Upper lobe of left lung (tissue), 6 donors: Measurements from ENCODE around the gene UNKL. TPM values are rescaled to one million over a fixed set of nuclear protein-coding genes. Genes with fewer than 3 reads are reported as not detected.

Experiments used
- ATAC-seq, 2 donors: fragments of 200-7000 bp; cut with Tn5 transposase; one replicate each; pipeline ENCODE4 v1.9.1; 2022; ENCODE audit warnings: mild to moderate bottlenecking in 2 of 2, moderate library complexity in 2 of 2; ENCODE audit not compliant: low FRiP score in 2 of 2
- DNase-seq, 2 donors: peaks; one replicate each; pipeline ENCODE4 v3.0.0-alpha.2; 2019 to 2020
- H3K27ac ChIP-seq, 4 donors: fragments of 200-600 bp; sonication (generic); one replicate each; pipeline ENCODE4 v1.5.1; 2016 to 2019
- H3K27me3 ChIP-seq, 4 donors: fragments of 200-600 bp; sonication (generic); one replicate each; pipeline ENCODE4 v1.5.1; 2017 to 2019
- H3K36me3 ChIP-seq, 4 donors: fragments of 200-600 bp; sonication (generic); one replicate each; pipeline ENCODE4 v1.5.1; 2016 to 2019
- H3K4me1 ChIP-seq, 4 donors: fragments of 200-600 bp; sonication (generic); one replicate each; pipeline ENCODE4 v1.5.1; 2018 to 2019
- H3K4me3 ChIP-seq, 4 donors: fragments of 200-600 bp; sonication (generic); one replicate each; pipeline ENCODE4 v1.5.1; 2017 to 2019; ENCODE audit warnings: mild to moderate bottlenecking in 2 of 4, moderate library complexity in 1 of 4
- H3K9me3 ChIP-seq, 4 donors: fragments of 200-600 bp; sonication (generic); one replicate each; pipeline ENCODE4 v1.5.1; 2018 to 2019
- EP300 ChIP-seq, 4 donors: sonication (generic); formaldehyde crosslinking; IDR thresholded peaks; one replicate each; pipeline ENCODE4 v1.5.1; 2017; ENCODE audit warnings: antibody characterized with exemption in 4 of 4, control low read depth in 2 of 4
- POLR2A ChIP-seq, 4 donors: fragments of 450-650 bp; IDR thresholded peaks; one replicate each; pipeline ENCODE4 v1.5.1; 2016 to 2017; ENCODE audit warnings: antibody characterized with exemption in 4 of 4, mild to moderate bottlenecking in 2 of 4
- POLR2AphosphoS5 ChIP-seq, 2 donors: sonication (generic); formaldehyde crosslinking; IDR thresholded peaks; one replicate each; pipeline ENCODE4 v1.5.1; 2017; ENCODE audit warnings: antibody characterized with exemption in 2 of 2
- WGBS, 2 donors: methylation state at CpG; one replicate each; pipeline ENCODE4 v1.1.5; 2017 to 2018; 5-methylcytosine and 5-hydroxymethylcytosine counted together
- total RNA-seq, 6 donors: library from RNA; depleted of rRNA in 4 of 6; stranded (reverse); fragments of >200 nt in 4 of 6; gene quantifications; one replicate each; pipeline versions ENCODE4 v1.1.0 to v1.2.1, GENCODE V29; 2016 to 2021
- TF ChIP-seq, protein P1 (sequence below), 6 experiments: fragments of 450-650 bp in 4 of 6; fragments of 200-600 bp in 2 of 6; sonication (generic) in 2 of 6; IDR thresholded peaks; one replicate each; pipeline ENCODE4 v1.5.1; 2016 to 2019; ENCODE audit warnings: antibody characterized with exemption in 6 of 6
- donor health status: DM: no; HTN: no; CAD: no; lungs with moderate emphysema.
- donor health status: DM: no; HTN: yes; CAD: no; lungs with severe emphysema.

The UNKL gene
- total RNA-seq, 6 donors from 2014 or later = 7.6 to 83.8 (median 28.0) TPM

DNA sequence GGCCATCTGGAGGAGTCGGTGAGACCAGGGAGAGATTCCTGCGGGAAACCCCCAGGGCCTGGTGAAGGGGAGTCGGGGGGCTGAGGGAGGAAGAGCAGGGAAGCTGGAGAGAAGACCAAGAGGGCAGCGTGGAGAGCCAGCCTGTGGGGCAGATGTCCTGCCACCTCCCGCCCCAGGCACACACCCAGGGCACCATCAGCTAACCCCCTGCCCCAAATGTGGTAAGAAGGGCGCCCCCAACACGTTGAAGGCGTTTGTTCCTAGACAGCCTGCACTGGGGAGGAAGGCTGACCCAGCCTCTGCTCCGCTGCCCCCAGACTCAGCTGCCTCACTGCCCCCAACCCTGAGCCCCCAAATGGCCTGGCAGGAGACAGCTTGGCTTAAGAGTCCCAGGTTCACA is 79.8 kb downstream of the UNKL start:
- no peak for ATAC-seq
- Histone ChIP-seq H3K27me3 (peaks cover 0 to 44% (median 26%) of the 10 kb centered on the region in 4 donors), H3K27ac (no peak overlapping the region), H3K4me3 (peak overlapping the region in 2 of 4 donors; percentile 49 to 64), H3K4me1 (peaks cover 28 to 46% (median 39%) of the 10 kb centered on the region in 4 donors), H3K36me3 (no peaks in the 10 kb centered on the region), H3K9me3 (peaks cover 0 to 6% (median 4%) of the 10 kb centered on the region in 4 donors)
- whole genome bisulfite sequencing, 2 donors = 46% methylated on average over 6 of the region's 9 CpGs; no CpG with 5 or more reads in 1 of the 2 donors
- TF ChIP-seq, protein P1, sequence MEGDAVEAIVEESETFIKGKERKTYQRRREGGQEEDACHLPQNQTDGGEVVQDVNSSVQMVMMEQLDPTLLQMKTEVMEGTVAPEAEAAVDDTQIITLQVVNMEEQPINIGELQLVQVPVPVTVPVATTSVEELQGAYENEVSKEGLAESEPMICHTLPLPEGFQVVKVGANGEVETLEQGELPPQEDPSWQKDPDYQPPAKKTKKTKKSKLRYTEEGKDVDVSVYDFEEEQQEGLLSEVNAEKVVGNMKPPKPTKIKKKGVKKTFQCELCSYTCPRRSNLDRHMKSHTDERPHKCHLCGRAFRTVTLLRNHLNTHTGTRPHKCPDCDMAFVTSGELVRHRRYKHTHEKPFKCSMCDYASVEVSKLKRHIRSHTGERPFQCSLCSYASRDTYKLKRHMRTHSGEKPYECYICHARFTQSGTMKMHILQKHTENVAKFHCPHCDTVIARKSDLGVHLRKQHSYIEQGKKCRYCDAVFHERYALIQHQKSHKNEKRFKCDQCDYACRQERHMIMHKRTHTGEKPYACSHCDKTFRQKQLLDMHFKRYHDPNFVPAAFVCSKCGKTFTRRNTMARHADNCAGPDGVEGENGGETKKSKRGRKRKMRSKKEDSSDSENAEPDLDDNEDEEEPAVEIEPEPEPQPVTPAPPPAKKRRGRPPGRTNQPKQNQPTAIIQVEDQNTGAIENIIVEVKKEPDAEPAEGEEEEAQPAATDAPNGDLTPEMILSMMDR (IDR thresholded peaks at IDR 0.05) = no peak
- TF ChIP-seq POLR2A (IDR thresholded peaks at IDR 0.05) (no peak), EP300 (IDR thresholded peaks at IDR 0.05) (no peak), POLR2AphosphoS5 (IDR thresholded peaks at IDR 0.05) (no peak)
- no peak for DNase-seq

DNA sequence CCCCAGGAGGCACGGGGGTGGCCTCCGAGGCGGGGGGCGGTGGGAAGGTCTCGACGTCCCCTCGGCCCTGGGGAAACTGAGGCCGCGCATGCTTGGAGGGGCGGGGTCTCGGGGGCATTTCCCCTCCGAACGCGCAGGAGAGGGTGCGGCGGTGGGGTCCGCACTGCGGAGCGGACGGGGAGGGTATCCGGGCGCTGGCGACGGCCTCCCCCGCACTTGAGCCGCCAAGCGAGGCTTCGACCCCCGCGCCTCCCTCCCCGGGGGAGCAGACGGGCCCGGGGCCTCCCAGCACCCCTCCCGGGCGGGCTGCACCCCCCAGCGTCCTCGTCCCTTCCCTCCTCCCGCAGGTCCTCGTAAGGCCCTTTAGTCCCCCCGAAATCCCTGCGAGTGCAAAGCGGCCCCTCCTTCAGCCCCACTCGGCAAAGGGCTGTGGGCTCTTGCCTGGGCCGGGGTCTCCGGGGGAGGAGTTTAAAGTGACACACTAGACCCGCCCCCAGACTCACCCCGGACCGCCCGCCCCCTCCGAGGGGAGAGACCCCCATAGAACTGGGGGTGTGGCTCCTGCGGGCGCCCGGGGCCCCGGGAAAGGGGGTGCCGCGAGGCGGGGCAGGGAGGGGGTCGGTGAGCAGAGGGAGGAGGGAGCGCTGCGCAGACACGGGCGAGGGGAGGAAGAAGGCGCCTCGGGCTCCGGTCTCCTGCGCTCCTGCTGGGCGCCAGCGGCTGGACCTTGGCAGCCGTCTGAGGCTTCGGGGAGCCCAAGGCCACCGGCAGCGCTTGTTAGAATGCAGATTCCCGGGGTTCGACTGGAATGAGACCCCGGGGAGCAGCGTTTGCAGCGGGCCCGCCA is 80.4 kb downstream of the UNKL start:
- Histone ChIP-seq H3K27ac (no peak overlapping the region), H3K27me3 (peaks cover 0 to 44% (median 26%) of the 10 kb centered on the region in 4 donors), H3K9me3 (peaks cover 0 to 6% (median 4%) of the 10 kb centered on the region in 4 donors), H3K4me3 (peak overlapping the region; percentile 49 to 64 (median 59)), H3K36me3 (no peaks in the 10 kb centered on the region), H3K4me1 (peaks cover 28 to 46% (median 39%) of the 10 kb centered on the region in 4 donors)
- 0 to 3% methylated on average over 11 to 31 of the region's 78 CpGs for WGBS, 2 donors
- ATAC-seq (no peak), DNase-seq (peak in 1 of 2 donors; percentile 81)
- no peak for TF ChIP-seq POLR2AphosphoS5 (IDR thresholded peaks at IDR 0.05)
- TF ChIP-seq POLR2A (IDR thresholded peaks at IDR 0.05) = no peak
- TF ChIP-seq, protein P1 (IDR thresholded peaks at IDR 0.05) = no peak
- no peak for TF ChIP-seq EP300 (IDR thresholded peaks at IDR 0.05)

- ATAC-seq = peak in 1 of 2 donors; percentile 78
- Histone ChIP-seq H3K4me1 (peaks cover 28 to 46% (median 39%) of the 10 kb centered on the region in 4 donors), H3K9me3 (peaks cover 0 to 6% (median 4%) of the 10 kb centered on the region in 4 donors), H3K27me3 (peaks cover 0 to 44% (median 26%) of the 10 kb centered on the region in 4 donors), H3K4me3 (peak within 1 kb of the TSS; percentile 49 to 64 (median 59)), H3K27ac (peak within 1 kb of the TSS; percentile 45 to 74 (median 62)), H3K36me3 (no peaks in the 10 kb centered on the region)
- WGBS, 2 donors = 0% methylated on average over 26 of the region's 83 CpGs; no CpG with 5 or more reads in 1 of the 2 donors
- peak; percentile 55 to 93 for DNase-seq
- TF ChIP-seq POLR2AphosphoS5 (IDR thresholded peaks at IDR 0.05) = peak in 1 of 2 donors; percentile 33
- TF ChIP-seq POLR2A (IDR thresholded peaks at IDR 0.05) = peak in 1 of 4 donors; percentile 35
- no peak for TF ChIP-seq EP300 (IDR thresholded peaks at IDR 0.05)
- TF ChIP-seq, protein P1 (IDR thresholded peaks at IDR 0.05) = no peak
Observed at GRCh38 chr16:1333149-1333812, 81.2 kb downstream of the UNKL start, which contains the start of gene BAIAP3. TSS of gene BAIAP3 (plus strand) at chr16:1333645. CDS start at chr16:1338550, 4,905 bp downstream.

GRCh38 chr16:1332618-1333148 is 81.8 kb downstream of the UNKL start:
- WGBS, 2 donors = 8 to 10% methylated on average over 15 to 17 of the region's 26 CpGs
- Histone ChIP-seq H3K4me1 (peaks cover 28 to 42% (median 36%) of the 10 kb centered on the region in 4 donors), H3K36me3 (peaks cover 0 to 4% (median 0%) of the 10 kb centered on the region in 4 donors), H3K4me3 (peak overlapping the region; percentile 36 to 64 (median 52)), H3K27me3 (peaks cover 0 to 44% (median 26%) of the 10 kb centered on the region in 4 donors), H3K9me3 (peaks cover 0 to 6% (median 4%) of the 10 kb centered on the region in 4 donors), H3K27ac (peak overlapping the region; percentile 45 to 74 (median 62))
- ATAC-seq (no peak), DNase-seq (no peak)
- TF ChIP-seq POLR2A (IDR thresholded peaks at IDR 0.05) (no peak), EP300 (IDR thresholded peaks at IDR 0.05) (no peak), POLR2AphosphoS5 (IDR thresholded peaks at IDR 0.05) (no peak)
- TF ChIP-seq, protein P1 (IDR thresholded peaks at IDR 0.05) = no peak
